ENCODE data around the gene PIGZ. TPM values are rescaled to one million over a fixed set of nuclear protein-coding genes. Genes with fewer than 3 reads are reported as not detected.

Gene PIGZ
- total and polyA plus RNA-seq, 3 experiments from 2014 or later, result 0.31 to 0.49 TPM; not detected in 1

GRCh38 chr3:196981657-196982056 is 13.0 kb upstream of the PIGZ start:
- CTCF ChIA-PET, result no interaction called here
- H3K27ac Mint-ChIP-seq, result no peak overlapping the region
- POLR2A ChIA-PET, result no interaction called here

GRCh38 chr3:196979545-196979944 is 10.9 kb upstream of the PIGZ start:
- Histone ChIP-seq H3K27me3 (ENCODE audit: insufficient read depth, low read length, poor library complexity, severe bottlenecking) (no peaks in the 10 kb centered on the region), H3K4me1 (ENCODE audit: insufficient read depth, low read length) (no peaks in the 10 kb centered on the region), H3K4me3 (ENCODE audit: low read length) (no peak overlapping the region), H3K27ac (ENCODE audit: low read depth, low read length) (no peak overlapping the region), H3K36me3 (ENCODE audit: insufficient read depth, low read length) (no peaks in the 10 kb centered on the region), H3K9me3 (ENCODE audit: low read length) (no peaks in the 10 kb centered on the region)
- Mint-ChIP-seq H3K36me3 (peaks cover 0 to 13% (median 0%) of the 10 kb centered on the region in 3 donors), H3K27ac (peak overlapping the region in 1 of 8 donors; percentile 29), H3K27me3 (peaks cover 1 to 37% of the 10 kb centered on the region in 2 donors), H3K4me3 (no peak overlapping the region), H3K4me1 (peaks cover 4 to 7% (median 6%) of the 10 kb centered on the region in 3 donors), H3K9me3 (peaks cover 7 to 10% (median 9%) of the 10 kb centered on the region in 5 donors)
- POLR2A ChIA-PET, result no interaction called here
- no peak for DNase-seq
- CTCF ChIA-PET, result interaction anchor here (1.2 to 1.3 kb wide), 2 partner anchors 10 to 11 kb away, joined by 3 read pairs; partner anchors contain the start of gene PIGZ

More at GRCh38 chr3:196981657-196982056, 13.0 kb upstream of the PIGZ start:
- Histone ChIP-seq H3K4me1 (ENCODE audit: insufficient read depth, low read length) (no peaks in the 10 kb centered on the region), H3K9me3 (ENCODE audit: low read length) (no peaks in the 10 kb centered on the region), H3K27ac (ENCODE audit: low read depth, low read length) (no peak overlapping the region), H3K4me3 (ENCODE audit: low read length) (no peak overlapping the region), H3K36me3 (ENCODE audit: insufficient read depth, low read length) (no peaks in the 10 kb centered on the region), H3K27me3 (ENCODE audit: insufficient read depth, low read length, poor library complexity, severe bottlenecking) (no peaks in the 10 kb centered on the region)
- Mint-ChIP-seq H3K36me3 (peaks cover 0 to 13% (median 0%) of the 10 kb centered on the region in 3 donors), H3K9me3 (peaks cover 7 to 10% (median 10%) of the 10 kb centered on the region in 5 donors), H3K4me3 (no peak overlapping the region), H3K27me3 (peaks cover 5 to 47% of the 10 kb centered on the region in 2 donors), H3K4me1 (peaks cover 4 to 7% (median 6%) of the 10 kb centered on the region in 3 donors)
- no peak for DNase-seq

- Histone ChIP-seq H3K4me1 (ENCODE audit: insufficient read depth, low read length) (no peaks in the 10 kb centered on the region), H3K27ac (ENCODE audit: low read depth, low read length) (no peak overlapping the region), H3K4me3 (ENCODE audit: low read length) (no peak overlapping the region), H3K27me3 (ENCODE audit: insufficient read depth, low read length, poor library complexity, severe bottlenecking) (no peaks in the 10 kb centered on the region), H3K36me3 (ENCODE audit: insufficient read depth, low read length) (no peaks in the 10 kb centered on the region), H3K9me3 (ENCODE audit: low read length) (no peaks in the 10 kb centered on the region)
- no peak for DNase-seq
- H3K9me3 Mint-ChIP-seq, result peaks cover 0 to 3% (median 1%) of the 10 kb centered on the region in 5 donors
- peak overlapping the region in 1 of 8 donors; percentile 21 for H3K27ac Mint-ChIP-seq
- ChIA-PET CTCF (no interaction called here), POLR2A (no interaction called here)
- H3K4me3 Mint-ChIP-seq, result no peak overlapping the region
- peaks cover 1 to 27% of the 10 kb centered on the region in 2 donors for H3K27me3 Mint-ChIP-seq
- peaks cover 0 to 5% (median 0%) of the 10 kb centered on the region in 3 donors for H3K36me3 Mint-ChIP-seq
- peaks cover 4 to 7% (median 6%) of the 10 kb centered on the region in 3 donors for H3K4me1 Mint-ChIP-seq
Measured at GRCh38 chr3:196976941-196977340, 8.3 kb upstream of the PIGZ start.

GRCh38 chr3:196975349-196975748 is 6.7 kb upstream of the PIGZ start:
- no peak for DNase-seq
- H3K4me3 ChIP-seq (ENCODE audit: low read length), result no peak overlapping the region

GRCh38 chr3:196974661-196975060 is 6.0 kb upstream of the PIGZ start:
- H3K27me3 ChIP-seq (ENCODE audit: insufficient read depth, low read length, poor library complexity, severe bottlenecking), result no peaks in the 10 kb centered on the region
- peak overlapping the region in 1 of 8 donors; percentile 57 for H3K27ac Mint-ChIP-seq

More at GRCh38 chr3:196975349-196975748, 6.7 kb upstream of the PIGZ start:
- Histone ChIP-seq H3K27ac (ENCODE audit: low read depth, low read length) (no peak overlapping the region), H3K4me1 (ENCODE audit: insufficient read depth, low read length) (no peaks in the 10 kb centered on the region), H3K36me3 (ENCODE audit: insufficient read depth, low read length) (no peaks in the 10 kb centered on the region), H3K27me3 (ENCODE audit: insufficient read depth, low read length, poor library complexity, severe bottlenecking) (no peaks in the 10 kb centered on the region), H3K9me3 (ENCODE audit: low read length) (no peaks in the 10 kb centered on the region)
- POLR2A ChIA-PET, result no interaction called here
- Mint-ChIP-seq H3K27ac (peak overlapping the region in 1 of 8 donors; percentile 6), H3K4me1 (peaks cover 8% of the 10 kb centered on the region in 3 donors), H3K4me3 (no peak overlapping the region), H3K36me3 (no peaks in the 10 kb centered on the region), H3K27me3 (peaks cover 1 to 19% of the 10 kb centered on the region in 2 donors), H3K9me3 (peaks cover 0 to 1% (median 0%) of the 10 kb centered on the region in 5 donors)
- CTCF ChIA-PET, result interaction anchor here (1.0 to 1.5 kb wide), 2 partner anchors 11 to 138 kb away, joined by 3 to 4 read pairs; no protein-coding TSS in a partner anchor

GRCh38 chr3:196971094-196971698 is 2.6 kb upstream of the PIGZ start:
- Histone ChIP-seq H3K4me1 (ENCODE audit: insufficient read depth, low read length) (no peaks in the 10 kb centered on the region), H3K36me3 (ENCODE audit: insufficient read depth, low read length) (no peaks in the 10 kb centered on the region), H3K4me3 (ENCODE audit: low read length) (no peak overlapping the region), H3K27me3 (ENCODE audit: insufficient read depth, low read length, poor library complexity, severe bottlenecking) (no peaks in the 10 kb centered on the region), H3K9me3 (ENCODE audit: low read length) (no peaks in the 10 kb centered on the region), H3K27ac (ENCODE audit: low read depth, low read length) (no peak overlapping the region)
- no peak for DNase-seq
- H3K27me3 Mint-ChIP-seq, result peaks cover 1 to 4% of the 10 kb centered on the region in 2 donors
- ChIA-PET CTCF (interaction anchor here (2.9 kb wide), 1 partner anchor 133 kb away, joined by 31 read pairs; no protein-coding TSS in a partner anchor), POLR2A (no interaction called here)
- no peak overlapping the region for H3K27ac Mint-ChIP-seq
- H3K9me3 Mint-ChIP-seq, result peaks cover 0 to 1% (median 0%) of the 10 kb centered on the region in 5 donors
- no peaks in the 10 kb centered on the region for H3K36me3 Mint-ChIP-seq
- peaks cover 5 to 17% (median 8%) of the 10 kb centered on the region in 3 donors for H3K4me1 Mint-ChIP-seq
- H3K4me3 Mint-ChIP-seq, result peak overlapping the region; percentile 24 to 89 (median 83)

More at GRCh38 chr3:196974661-196975060, 6.0 kb upstream of the PIGZ start:
- Histone ChIP-seq H3K4me1 (ENCODE audit: insufficient read depth, low read length) (no peaks in the 10 kb centered on the region), H3K27ac (ENCODE audit: low read depth, low read length) (no peak overlapping the region), H3K4me3 (ENCODE audit: low read length) (no peak overlapping the region), H3K36me3 (ENCODE audit: insufficient read depth, low read length) (no peaks in the 10 kb centered on the region), H3K9me3 (ENCODE audit: low read length) (no peaks in the 10 kb centered on the region)
- ChIA-PET CTCF (interaction anchor here (1.5 kb wide), 1 partner anchor 137 kb away, joined by 4 read pairs; no protein-coding TSS in a partner anchor), POLR2A (no interaction called here)
- H3K36me3 Mint-ChIP-seq, result no peaks in the 10 kb centered on the region
- peak overlapping the region in 1 of 7 donors; percentile 54 for H3K4me3 Mint-ChIP-seq
- H3K4me1 Mint-ChIP-seq, result peaks cover 8 to 13% (median 12%) of the 10 kb centered on the region in 3 donors
- H3K9me3 Mint-ChIP-seq, result peaks cover 0 to 1% (median 0%) of the 10 kb centered on the region in 5 donors
- H3K27me3 Mint-ChIP-seq, result peaks cover 1 to 18% of the 10 kb centered on the region in 2 donors
- no peak for DNase-seq

- H3K27ac Mint-ChIP-seq, result peak overlapping the region in 3 of 8 donors; percentile 43 to 88 (median 45)
- Histone ChIP-seq H3K27me3 (ENCODE audit: insufficient read depth, low read length, poor library complexity, severe bottlenecking) (no peaks in the 10 kb centered on the region), H3K27ac (ENCODE audit: low read depth, low read length) (no peak overlapping the region), H3K4me3 (ENCODE audit: low read length) (no peak overlapping the region), H3K36me3 (ENCODE audit: insufficient read depth, low read length) (no peaks in the 10 kb centered on the region), H3K4me1 (ENCODE audit: insufficient read depth, low read length) (no peaks in the 10 kb centered on the region), H3K9me3 (ENCODE audit: low read length) (no peaks in the 10 kb centered on the region)
- H3K4me3 Mint-ChIP-seq, result peak overlapping the region; percentile 68 to 89 (median 83)
- H3K9me3 Mint-ChIP-seq, result peaks cover 0 to 1% (median 0%) of the 10 kb centered on the region in 5 donors
- peaks cover 5 to 17% (median 8%) of the 10 kb centered on the region in 3 donors for H3K4me1 Mint-ChIP-seq
- POLR2A ChIA-PET, result no interaction called here
- H3K27me3 Mint-ChIP-seq, result peaks cover 1 to 4% of the 10 kb centered on the region in 2 donors
- H3K36me3 Mint-ChIP-seq, result no peaks in the 10 kb centered on the region
- DNase-seq, result no peak
- CTCF ChIA-PET, result interaction anchor here (1.1 to 2.9 kb wide), 2 partner anchors 17 to 133 kb away, joined by 3 to 31 read pairs; no protein-coding TSS in a partner anchor
Measured at GRCh38 chr3:196970547-196971093, 2.0 kb upstream of the PIGZ start.

All from CD8-positive, alpha-beta memory T cell (primary cell).